Activated CD4-positive, CD25-positive, alpha-beta regulatory T cell (primary cell): ENCODE data around the gene OR11H6.
"Not testable (repeated sequence)": the region's sequence is repeated elsewhere in the genome, so short reads cannot be mapped to it uniquely, and the experiment has no call there.

Source experiments
- DNase-seq, 4 experiments: peaks; one replicate each; lab custom pipeline; 2025; lab: John Stamatoyannopoulos, UW

OR11H6 gene, protein sequence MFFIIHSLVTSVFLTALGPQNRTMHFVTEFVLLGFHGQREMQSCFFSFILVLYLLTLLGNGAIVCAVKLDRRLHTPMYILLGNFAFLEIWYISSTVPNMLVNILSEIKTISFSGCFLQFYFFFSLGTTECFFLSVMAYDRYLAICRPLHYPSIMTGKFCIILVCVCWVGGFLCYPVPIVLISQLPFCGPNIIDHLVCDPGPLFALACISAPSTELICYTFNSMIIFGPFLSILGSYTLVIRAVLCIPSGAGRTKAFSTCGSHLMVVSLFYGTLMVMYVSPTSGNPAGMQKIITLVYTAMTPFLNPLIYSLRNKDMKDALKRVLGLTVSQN

DNA sequence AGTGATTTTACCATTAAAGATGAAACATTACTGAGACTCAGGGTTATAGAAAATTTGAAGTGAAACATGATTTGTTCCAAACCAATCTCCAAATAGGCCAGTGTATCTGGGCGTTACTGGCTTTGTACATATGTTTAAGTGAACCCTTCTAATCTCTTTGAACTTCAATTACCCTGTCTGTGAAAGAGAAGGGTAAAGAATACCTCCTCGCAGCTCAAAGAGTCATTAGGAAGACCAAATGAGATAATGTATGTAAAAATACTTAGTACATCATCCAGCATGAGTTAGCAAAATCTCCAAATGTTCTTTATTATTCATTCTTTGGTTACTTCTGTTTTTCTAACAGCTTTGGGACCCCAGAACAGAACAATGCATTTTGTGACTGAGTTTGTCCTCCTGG lies at the start of gene OR11H6:
OR11H6 (plus strand) TSS at position 301 of the 400 bp plus-strand sequence; CDS start at position 301, 0 bp downstream.
- DNase-seq, result no peak

DNA sequence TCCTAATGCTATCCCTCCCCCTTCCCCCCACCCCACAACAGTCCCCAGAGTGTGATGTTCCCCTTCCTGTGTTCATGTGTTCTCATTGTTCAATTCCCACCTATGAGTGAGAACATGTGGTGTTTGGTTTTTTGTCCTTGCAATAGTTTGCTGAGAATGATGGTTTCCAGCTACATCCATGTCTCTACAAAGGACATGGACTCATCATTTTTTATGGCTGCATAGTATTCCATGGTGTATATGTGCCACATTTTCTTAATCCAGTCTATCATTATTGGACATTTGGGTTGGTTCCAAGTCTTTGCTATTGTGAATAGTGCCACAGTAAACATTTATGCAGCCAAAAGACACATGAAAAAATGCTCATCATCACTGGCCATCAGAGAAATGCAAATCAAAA lies 49.3 kb upstream of the OR11H6 start:
- DNase-seq, result not testable (repeated sequence)

DNA sequence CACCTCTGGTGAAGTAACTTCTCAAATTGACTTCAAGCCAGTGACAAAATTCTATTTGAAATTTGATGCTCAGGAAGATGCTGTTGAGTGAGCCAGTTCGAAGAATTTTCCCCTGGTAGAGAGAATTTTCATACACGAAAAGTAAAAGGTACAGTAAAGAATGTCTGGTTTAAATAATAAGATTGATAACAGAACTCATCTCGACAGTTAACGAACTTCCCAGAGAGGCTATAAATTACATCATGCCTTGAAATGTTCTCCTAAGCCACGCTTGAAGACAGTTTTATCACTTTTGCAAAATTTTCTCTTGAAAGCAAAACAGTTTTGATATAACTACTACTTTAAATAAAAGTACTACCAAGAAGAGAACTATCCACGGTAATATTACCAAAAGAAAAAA lies 47.2 kb upstream of the OR11H6 start:
- no peak for DNase-seq

DNA sequence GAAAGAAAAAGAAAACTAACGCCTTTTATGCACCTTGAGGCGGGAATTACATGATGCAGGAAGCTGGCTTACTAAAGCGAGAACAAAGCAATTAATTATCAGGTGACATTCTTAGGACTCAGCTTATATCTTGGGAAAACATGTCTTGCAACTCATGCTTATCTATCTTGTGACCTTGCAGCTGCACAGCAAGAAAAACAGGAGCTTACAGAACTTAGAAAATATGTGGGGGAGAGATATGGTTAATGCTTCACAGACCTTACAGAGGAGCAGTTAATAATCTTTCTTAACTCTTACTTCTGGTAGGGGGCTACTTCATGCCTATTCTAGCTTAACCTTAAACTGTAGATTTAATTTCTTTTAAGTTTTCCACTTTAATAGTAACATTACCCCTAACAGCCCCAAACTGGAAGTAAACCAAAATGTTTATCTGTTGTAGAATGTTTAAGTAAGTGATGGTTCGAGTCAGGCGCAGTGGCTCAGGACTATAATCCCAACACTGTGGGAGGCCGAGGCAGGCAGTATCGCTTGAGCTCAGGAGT lies 46.0 kb upstream of the OR11H6 start:
- DNase-seq, result no peak

DNA sequence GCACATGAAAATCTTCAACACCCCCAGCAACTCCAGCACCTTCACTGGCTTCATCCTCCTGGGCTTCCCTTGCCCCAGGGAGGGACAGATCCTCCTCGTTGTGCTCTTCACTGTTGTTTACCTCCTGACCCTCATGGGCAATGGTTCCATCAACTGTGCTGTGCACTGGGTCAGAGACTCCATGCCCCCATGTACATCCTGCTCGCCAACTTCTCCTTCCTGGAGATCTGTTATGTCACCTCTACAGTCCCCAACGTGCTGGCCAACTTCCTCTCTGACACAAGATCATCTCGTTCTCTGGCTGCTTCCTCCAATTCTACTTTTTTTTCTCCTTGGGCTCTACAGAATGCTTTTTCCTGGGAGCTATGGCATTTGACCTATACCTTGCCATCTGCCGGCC lies 44.3 kb upstream of the OR11H6 start:
- no peak for DNase-seq

DNA sequence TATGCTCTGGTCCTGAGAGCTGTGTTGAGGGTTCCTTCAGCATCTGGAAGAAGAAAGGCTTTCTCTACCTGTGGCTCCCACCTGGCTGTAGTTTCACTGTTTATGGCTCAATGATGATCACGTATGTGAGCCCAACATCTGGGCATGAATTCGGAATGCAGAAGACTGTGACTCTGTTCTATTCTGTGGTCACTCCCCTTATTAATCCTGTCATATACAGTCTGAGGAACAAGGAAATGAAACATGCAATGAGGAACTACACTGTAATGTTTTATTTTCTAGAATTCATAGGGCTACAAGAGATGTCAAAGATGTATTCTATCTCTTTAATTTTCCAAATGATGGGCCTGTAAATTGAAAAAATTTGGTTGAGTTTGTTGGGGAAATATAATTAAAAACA lies 43.6 kb upstream of the OR11H6 start:
- DNase-seq, result no peak

DNA sequence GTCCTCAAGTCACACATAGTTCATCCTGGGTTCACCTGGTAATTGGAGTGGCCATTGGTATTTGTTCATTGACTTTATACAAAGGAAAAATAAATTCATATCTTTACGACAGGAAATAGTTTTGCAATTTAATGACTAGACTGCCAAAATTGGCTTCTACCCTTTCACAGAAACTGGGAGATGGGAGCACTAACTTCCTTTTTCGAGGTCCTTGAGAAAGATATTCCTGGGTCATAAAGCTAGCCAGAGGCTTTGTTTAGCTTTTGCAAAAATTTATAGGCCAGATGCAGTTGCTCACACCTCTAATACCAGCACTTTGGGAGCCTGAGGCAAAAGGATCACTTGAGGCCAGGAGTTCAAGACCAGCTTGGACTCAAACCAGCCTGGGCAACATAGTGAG lies 43.0 kb upstream of the OR11H6 start:
- no peak for DNase-seq

DNA sequence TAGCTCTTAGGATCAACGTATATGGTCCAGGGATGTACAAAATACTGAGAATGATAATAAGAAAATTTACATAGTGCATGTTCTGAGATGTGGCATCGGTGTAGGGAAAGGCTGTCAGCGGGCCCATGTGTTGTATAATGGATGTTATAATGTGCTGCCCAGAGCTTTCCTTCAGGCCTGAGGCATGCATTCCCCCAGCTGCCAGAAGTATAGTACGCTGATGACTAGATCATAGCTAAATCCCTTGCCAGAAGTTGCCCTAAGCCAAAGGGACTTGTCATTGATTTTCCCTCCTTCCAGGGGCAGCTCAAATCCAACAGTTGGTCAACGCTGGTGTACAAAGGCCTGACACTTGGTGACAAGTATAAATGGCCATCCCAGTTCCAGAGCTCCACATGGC lies 39.3 kb upstream of the OR11H6 start:
- DNase-seq, result no peak

DNA sequence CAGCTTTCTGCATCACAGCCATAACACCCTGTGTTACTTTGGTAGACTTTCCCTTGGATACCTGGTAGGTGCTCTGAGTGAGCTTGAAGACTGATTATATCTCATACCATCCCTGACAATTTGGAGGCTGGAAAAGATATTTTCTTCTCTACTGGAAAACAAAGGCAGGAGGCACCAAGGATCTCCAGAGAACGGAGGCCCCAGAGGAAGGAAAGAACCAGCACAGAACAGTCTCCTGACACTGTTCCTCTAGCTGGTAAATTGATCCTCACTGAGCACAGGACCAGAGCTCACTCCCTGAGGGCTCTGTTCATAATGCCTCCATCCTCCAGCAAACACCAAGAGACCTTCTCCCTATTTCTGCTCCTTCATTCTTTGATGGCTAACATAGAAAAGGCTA lies 32.9 kb upstream of the OR11H6 start, which contains the start of gene OR11G2:
OR11G2 (plus strand) TSS at position 301 of the 400 bp plus-strand sequence. CDS start 6,542 bp downstream, outside the sequence.
- no peak for DNase-seq

DNA sequence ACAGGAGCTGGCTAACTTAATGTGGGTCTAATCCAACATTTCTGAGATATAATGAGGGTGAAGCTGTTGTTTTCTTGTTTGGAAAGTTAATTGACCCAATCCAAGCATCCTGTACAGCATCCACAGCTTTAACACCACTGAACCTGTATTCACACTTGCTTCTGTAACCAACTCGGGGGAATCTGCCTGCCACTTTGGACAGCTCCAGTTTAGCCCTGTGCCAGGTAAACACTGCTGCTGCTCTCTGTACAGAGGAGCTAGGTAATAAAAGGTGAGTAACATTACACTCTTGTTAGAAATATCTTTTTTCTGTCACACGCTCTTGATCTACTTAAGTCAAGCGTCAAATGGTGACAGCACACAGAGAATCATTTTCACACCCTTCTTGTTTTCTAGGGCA lies 32.1 kb upstream of the OR11H6 start:
- no peak for DNase-seq

DNA sequence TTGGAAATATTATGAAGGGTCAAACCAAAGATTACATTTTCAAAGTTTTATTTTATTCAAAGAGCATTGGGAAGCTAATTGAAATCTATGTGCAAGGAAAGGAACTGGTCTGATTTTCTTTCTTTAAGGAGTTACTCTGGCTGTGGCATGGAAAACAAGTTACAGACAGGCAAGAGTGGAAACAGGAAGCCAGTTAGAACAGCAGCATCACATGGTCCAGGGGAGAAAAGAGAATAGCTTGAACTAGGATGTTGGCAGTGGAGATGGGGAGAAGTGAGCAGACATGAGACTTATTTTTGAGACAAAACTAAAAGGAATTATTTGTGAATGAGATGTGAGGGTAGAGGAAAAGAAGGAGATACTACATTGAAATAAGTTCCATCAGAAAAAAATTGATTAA lies 29.4 kb upstream of the OR11H6 start:
- no peak for DNase-seq

DNA sequence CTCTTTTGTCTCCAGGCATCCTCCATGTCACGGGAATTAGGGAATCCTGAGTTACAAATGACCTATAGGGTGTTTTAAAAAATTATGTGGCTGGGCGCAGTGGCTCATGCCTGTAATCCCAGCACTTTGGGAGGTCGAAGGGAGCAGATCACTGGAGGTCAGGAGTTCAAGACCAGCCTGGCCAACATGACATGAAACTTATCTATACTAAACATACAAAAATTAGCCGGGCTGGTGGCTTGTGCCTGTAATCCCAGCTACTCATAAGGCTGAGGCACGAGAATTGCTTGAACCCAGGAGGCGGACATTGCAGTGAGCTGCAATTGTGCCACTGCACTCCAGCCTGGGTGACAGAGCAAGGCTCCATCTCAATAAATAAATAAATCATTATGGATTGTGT lies 28.3 kb upstream of the OR11H6 start:
- not testable (repeated sequence) for DNase-seq

DNA sequence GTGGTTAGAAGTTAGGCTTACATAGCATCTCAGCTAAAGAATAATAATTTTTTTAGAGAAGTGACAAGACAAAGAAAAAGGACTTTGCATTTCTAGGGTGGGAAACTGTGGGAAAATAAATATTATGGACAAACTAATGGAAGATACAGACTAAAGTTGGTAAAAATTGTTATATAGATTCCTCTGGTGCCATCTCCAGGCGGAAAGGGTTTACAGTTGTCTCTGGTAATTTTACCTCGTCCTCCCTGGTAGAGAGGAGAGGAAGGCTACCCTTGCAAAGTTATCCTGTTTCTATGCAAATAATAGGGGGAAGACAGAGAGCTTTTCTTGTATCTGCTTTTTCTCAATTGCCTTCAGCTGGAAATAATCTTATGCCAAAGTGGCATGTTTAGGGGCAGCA lies 27.6 kb upstream of the OR11H6 start:
- DNase-seq, result no peak

DNA sequence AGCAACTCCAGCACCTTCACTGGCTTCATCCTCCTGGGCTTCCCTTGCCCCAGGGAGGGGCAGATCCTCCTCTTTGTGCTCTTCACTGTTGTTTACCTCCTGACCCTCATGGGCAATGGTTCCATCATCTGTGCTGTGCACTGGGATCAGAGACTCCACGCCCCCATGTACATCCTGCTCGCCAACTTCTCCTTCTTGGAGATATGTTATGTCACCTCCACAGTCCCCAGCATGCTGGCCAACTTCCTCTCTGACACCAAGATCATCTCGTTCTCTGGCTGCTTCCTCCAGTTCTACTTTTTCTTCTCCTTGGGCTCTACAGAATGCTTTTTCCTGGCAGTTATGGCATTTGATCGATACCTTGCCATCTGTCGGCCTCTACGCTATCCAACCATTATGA lies 26.1 kb upstream of the OR11H6 start:
- DNase-seq, result no peak

DNA sequence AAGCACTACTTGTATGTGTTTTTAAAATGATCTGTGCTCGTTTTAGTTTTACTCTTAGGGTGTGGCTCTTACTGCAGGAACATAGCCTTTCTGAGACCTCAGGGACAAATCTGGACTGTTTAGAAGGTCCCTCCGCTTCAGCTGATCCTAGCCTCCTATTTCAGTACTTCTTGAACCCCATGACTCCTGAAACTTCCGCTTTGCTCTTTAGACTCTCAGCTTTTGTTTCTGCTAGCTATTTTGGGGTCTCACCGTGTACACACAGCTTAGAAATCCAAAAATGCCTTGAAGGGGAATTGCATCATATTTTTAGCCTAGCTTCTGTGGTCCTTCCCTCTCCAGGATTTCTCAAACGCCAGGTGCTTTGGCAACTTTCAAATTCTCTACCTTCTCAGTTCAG lies 24.5 kb upstream of the OR11H6 start:
- DNase-seq, result no peak

DNA sequence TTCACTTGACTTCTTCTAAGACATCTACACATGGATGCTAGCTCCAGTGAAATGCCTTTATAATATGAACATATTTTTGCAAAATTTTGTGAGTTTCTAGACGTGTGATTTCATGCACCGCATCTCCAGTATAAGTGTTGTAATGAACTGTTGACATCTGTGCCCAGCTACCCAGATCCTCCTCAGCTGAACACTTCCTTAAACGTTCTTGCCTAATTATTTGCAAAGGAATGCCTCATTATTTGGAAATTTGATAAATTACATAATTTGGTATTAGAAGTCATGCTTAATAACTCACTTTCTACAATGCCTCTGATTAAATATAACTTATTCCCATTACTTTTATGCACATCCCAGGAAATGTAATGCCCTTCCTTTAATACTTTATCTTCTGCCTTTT lies 18.8 kb upstream of the OR11H6 start:
- no peak for DNase-seq

DNA sequence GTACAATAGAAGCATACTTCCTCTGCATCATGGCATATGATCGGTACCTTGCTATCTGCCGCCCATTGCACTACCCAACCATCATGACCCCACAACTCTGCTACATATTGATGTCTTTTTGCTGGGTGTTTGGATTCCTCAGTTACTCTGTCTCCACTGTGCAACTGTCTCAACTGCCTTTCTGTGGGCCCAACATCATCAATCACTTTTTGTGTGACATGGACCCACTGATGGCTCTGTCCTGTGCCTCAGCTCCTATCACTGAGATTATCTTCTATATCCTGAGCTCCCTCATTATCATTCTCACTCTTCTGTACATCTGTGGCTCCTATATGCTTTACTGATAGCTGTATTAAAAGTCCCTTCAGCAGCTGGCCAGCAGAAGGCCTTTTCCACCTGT lies 13.9 kb upstream of the OR11H6 start:
- no peak for DNase-seq

DNA sequence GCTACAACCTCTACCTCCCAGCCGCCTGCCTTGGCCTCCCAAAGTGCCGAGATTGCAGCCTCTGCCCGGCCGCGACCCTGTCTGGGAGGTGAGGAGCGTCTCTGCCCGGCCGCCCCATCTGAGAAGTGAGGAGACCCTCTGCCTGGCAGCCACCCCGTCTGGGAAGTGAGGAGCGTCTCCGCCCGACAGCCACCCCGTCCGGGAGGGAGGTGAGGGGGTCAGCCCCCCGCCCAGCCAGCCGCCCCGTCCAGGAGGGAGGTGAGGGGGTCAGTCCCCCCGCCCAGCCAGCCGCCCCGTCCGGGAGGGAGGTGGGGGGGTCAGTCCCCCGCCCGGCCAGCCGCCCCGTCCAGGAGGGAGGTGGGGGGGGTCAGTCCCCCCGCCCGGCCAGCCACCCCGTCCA lies 11.1 kb upstream of the OR11H6 start:
- not testable (repeated sequence) for DNase-seq

DNA sequence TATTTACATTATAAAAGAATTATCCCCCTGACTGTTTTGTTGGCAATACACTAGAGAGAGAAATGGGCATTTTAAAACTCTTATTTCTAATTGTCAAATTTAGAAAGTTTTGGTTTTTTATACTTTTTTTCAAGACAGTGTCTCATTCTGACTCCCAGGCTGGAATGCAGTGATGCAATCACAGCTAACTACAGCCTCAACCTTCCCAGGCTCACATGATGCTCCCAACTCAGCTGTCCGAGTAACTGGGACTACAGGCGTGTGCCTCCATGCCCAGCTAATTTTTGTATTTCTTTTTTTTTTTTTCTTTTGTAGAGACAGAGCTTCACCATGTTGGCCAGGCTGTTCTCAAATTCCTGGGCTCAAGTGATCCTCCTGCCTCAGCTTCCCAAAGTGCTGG lies 8.3 kb upstream of the OR11H6 start:
- DNase-seq, result no peak

DNA sequence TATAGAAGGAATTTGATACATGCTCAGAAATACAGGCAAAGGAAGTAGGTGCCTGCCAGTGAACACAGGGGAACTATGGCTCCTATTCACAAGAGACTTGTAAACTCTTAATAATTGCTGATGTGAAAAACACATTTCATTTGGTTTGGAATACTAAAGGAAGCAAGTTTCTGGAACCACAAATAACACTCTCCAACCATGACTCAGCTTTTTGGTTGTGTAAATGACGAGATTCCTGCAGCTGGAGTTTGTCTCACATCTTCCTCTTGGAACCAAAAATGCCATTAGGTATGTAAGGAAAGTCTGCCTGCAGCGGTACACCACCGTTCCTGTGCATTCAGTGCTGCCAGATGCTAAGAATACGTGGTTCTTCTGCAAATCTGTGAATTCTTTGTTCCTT lies 4.5 kb upstream of the OR11H6 start:
- no peak for DNase-seq

DNA sequence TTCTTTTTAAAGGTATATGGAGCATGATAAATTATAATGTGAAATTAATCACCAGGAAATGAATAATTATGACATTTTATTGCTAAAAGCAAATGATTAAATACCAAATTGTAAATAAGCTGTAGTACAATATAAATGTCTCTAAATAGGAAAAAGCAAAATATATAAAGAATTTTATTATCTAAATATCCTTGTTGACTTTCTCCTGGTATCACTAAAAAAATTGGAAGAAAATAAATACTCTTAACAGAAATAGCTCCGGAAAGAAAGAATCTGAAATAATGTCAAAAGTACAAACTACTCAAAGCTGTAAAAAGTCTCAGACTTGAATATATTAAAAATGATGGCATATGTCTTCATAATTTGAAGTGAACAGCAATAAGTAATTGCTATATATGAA lies 5.2 kb downstream of the OR11H6 start, which contains the start of gene OR11H7:
OR11H7 (plus strand) TSS at position 301 of the 400 bp plus-strand sequence.
- no peak for DNase-seq

DNA sequence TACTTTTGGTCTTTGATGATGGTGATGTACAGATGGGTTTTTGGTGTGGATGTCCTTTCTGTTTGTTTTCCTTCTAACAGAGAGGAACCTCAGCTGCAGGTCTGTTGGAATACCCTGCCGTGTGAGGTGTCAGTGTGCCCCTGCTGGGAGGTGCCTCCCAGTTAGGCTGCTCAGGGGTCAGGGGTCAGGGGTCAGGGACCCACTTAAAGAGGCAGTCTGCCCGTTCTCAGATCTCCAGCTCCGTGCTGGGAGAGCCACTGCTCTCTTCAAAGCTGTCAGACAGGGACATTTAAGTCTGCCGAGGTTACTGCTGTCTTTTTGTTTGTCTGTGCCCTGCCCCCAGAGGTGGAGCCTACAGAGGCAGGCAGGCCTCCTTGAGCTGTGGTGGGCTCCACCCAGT lies 11.9 kb downstream of the OR11H6 start:
- DNase-seq, result not testable (repeated sequence)

DNA sequence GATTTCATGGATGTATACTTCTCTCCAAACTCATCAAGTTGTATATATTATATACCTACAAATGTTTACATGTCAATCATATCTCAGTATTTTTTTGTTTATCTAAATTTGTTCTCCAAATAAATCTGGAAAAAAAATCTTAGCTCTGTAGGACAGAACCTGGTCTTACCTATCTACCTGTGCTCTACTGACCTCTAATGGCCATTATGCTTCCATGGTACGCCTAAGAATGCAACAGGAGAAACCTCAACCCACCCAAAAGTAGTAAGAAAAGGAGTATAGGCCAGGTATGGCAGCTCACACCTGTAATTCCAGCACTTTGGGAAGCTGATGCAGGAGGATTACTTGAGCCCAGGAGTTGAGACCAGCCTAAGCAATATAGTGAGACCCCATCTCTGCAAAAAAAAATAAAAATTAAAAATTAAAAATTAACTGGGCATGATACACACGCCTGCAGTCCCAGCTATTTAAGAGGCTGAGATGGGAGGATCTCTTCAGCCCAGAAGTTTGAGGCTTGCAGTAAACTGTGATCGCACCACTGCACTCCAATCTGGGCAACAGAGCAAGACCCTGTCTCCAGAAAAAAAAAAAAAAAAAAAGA lies 24.2 kb downstream of the OR11H6 start:
- DNase-seq, result no peak
